GM12891 (cell line): ENCODE measurements around the gene PPP1R13B.
A peak's percentile ranks its signal among the peaks of the same experiment; 100 is the strongest.

ENCODE experiments used
- DNase-seq: peaks from one replicate; pipeline ENCODE4 v3.0.0; 2011; ENCODE audit warnings: low spot score; ENCODE audit not compliant: insufficient read length
- FAIRE-seq: peaks from 2 replicates; lab custom pipeline; 2011; peaks lifted over from hg19 to GRCh38; lab: Jason Lieb, UNC
- PAX5 ChIP-seq: IDR thresholded peaks from 2 replicates; pipeline ENCODE4 v1.6.1; 2011; ENCODE audit warnings: low read length, moderate library complexity, mild to moderate bottlenecking; ENCODE audit not compliant: insufficient read depth, severe bottlenecking
- POLR2A ChIP-seq: IDR thresholded peaks from 2 replicates; pipeline ENCODE4 v1.6.1; 2011; ENCODE audit warnings: low read depth, low read length, control low read depth
- POLR2AphosphoS5 ChIP-seq: IDR thresholded peaks from 2 replicates; pipeline ENCODE4 v1.6.1; 2011; ENCODE audit warnings: low read depth, low read length, control low read depth
- POU2F2 ChIP-seq: IDR thresholded peaks from 2 replicates; pipeline ENCODE4 v1.6.1; 2011; ENCODE audit warnings: low read depth, mild to moderate bottlenecking, control low read depth, low read length, moderate library complexity
- SPI1 ChIP-seq: IDR thresholded peaks from 2 replicates; pipeline ENCODE4 v1.6.1; 2011; ENCODE audit warnings: low read depth, low read length, control low read depth
- TAF1 ChIP-seq: IDR thresholded peaks from 2 replicates; pipeline ENCODE4 v1.6.1; 2011; ENCODE audit warnings: low read depth, low read length, control low read depth

Gene PPP1R13B

GRCh38 chr14:103715052-103716000 lies 132.0 kb downstream of the PPP1R13B start, which contains the start of the genes XRCC3 and ZFYVE21:
Gene XRCC3 (minus strand): TSS chr14:103715451. CDS start chr14:103711087, 4,364 bp downstream.
Gene ZFYVE21 (plus strand): TSS chr14:103715810. CDS start chr14:103715842, 32 bp downstream.
- TF ChIP-seq SPI1 (no peak), TAF1 (peak; percentile 37; the same call in 1 of the 2 replicates), POU2F2 (no peak), POLR2A (peak; percentile 81)
- FAIRE-seq (peak; percentile 100), DNase-seq (peak; percentile 100)

DNA sequence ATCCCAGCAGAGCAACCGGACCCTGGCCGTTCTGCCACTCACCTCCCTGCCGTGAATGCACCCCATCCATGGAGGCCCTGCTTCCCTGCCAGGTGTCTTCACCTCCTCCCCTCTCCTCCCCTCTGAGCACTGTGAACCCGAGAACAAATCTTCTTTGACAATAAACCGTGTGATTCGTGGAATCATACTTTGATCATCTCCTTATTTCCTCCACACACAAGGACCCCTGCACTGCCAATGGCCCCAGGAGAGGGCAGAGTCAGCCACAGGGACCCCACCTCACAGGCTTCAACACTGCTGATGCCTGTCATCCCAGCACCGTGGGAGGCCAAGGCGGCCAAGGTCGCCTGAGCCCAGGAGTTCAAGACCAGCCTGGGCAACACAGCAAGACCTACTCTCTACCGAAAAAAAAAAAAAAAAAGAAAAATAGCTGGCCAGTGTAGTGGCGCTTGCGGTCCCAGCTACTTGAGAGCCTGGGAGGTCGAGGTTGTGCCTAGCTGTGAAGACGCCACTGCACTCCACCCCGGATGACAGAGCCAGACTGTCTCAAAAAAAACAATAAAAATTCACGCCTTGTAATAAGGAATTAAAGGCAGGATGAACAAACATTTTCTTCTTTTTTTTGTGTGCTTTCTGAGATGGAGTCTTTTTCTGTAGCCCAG lies 133.2 kb downstream of the PPP1R13B start:
- DNase-seq (no peak), FAIRE-seq (no peak)
- no peak for TF ChIP-seq TAF1
- no peak for TF ChIP-seq SPI1
- TF ChIP-seq POU2F2, result no peak
- TF ChIP-seq PAX5, result no peak
- no peak; the same call in 1 of the 2 replicates for TF ChIP-seq POLR2A
- TF ChIP-seq POLR2AphosphoS5, result no peak

GRCh38 chr14:103713304-103714062 lies 133.9 kb downstream of the PPP1R13B start:
- TF ChIP-seq POLR2AphosphoS5, result 0 out of 2 replicates have a peak, but pooled peaks have one; percentile 16
- no peak for TF ChIP-seq SPI1
- no peak for TF ChIP-seq TAF1
- no peak for DNase-seq
- peak; percentile 63 for FAIRE-seq

- no peak for DNase-seq
- TF ChIP-seq POLR2AphosphoS5 (no peak), POU2F2 (no peak), PAX5 (no peak), SPI1 (no peak), TAF1 (no peak), POLR2A (no peak; the same call in 1 of the 2 replicates)
- no peak for FAIRE-seq
Observed at GRCh38 chr14:103712633-103713247, 134.6 kb downstream of the PPP1R13B start.

- FAIRE-seq (no peak), DNase-seq (no peak)
Observed at GRCh38 chr14:103711516-103712431, 135.6 kb downstream of the PPP1R13B start.

DNA sequence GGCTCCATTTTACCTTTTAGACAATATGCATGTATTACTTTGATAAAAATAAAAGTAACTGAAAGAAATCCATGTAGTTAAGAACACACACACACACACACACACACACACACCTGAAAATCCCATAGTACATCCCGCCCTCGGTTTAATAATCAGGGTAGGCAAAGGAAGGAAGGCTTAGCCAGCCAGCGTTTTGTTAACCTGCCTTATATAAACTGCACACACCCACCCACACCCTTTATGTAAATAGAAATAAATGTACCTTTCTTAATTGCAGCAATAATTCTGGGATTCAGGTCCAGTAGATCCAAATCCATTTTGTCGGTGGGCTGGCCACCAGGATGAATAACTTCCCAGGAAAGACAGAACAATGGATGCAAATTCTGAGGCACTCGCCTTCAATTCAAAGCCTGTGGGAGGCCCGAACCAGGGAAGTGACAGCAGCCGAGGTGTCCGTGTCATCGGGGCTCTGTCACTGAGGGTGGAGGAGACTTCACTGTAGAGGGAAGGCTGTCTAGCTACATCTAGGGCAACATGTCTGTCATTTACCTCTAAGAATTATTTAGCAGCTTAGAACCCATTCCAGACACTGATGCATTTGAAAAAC lies 136.5 kb downstream of the PPP1R13B start:
- TF ChIP-seq TAF1 (no peak), PAX5 (no peak), POU2F2 (no peak), SPI1 (no peak), POLR2A (no peak), POLR2AphosphoS5 (no peak)
- FAIRE-seq (no peak), DNase-seq (no peak)

More at GRCh38 chr14:103711516-103712431, 135.6 kb downstream of the PPP1R13B start:
- TF ChIP-seq POLR2A (no peak), SPI1 (no peak), POU2F2 (no peak), PAX5 (no peak), POLR2AphosphoS5 (no peak), TAF1 (no peak)

DNA sequence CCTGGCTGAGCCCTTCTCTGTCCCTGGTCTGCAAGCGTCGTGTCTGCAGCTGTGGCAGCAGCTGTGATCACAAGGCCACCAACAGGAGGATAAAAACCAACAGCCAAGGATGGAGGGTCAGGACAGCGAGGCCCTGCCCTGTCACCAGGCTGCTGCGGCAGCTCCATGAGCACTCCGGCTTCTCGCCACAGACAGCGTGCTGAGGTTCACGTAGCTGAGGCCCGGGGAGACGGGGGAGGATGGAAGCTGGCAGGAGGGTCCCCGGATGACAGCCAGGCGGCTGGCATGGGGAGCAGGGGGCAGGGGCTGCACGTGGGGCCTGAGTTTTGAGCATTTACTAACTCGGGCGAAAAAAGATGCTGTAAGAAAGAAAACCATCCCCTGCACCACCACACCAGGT lies 137.6 kb downstream of the PPP1R13B start:
- no peak for FAIRE-seq
- DNase-seq, result no peak
- no peak for TF ChIP-seq PAX5
- TF ChIP-seq TAF1, result no peak
- no peak for TF ChIP-seq SPI1
- no peak for TF ChIP-seq POU2F2

DNA sequence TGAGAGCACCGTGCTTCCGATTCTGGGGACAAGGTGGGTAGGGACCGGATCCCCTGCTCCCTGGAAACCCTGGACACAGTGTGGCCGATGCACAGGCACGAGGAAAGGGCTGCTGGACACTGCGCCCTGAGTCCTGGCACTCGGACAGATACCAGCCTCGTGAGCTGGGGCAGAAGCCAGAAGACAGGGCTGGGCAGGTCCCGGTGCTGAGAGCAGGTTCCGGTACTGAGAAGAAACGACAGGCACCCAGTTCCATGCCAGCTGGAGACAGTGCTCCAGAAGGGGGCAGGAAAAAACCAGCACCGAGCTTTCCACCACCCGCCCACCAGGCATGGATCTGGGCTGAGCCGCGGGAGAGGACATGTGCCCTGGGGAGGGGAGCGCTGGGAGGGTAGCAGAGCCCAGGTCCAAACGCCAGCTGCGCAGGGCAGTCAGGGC lies 138.6 kb downstream of the PPP1R13B start:
- DNase-seq (no peak), FAIRE-seq (no peak)
- TF ChIP-seq POU2F2, result no peak
- no peak for TF ChIP-seq POLR2A
- 0 out of 2 replicates have a peak, but pooled peaks have one; percentile 39 for TF ChIP-seq POLR2AphosphoS5
- TF ChIP-seq PAX5, result no peak
- no peak for TF ChIP-seq TAF1
